Loucy (cell line): ENCODE measurements around the gene SQSTM1.

ENCODE experiments used
- H2AFZ ChIP-seq: fragments of 200-600 bp; sonication (generic); 2 replicates; pipeline ENCODE4 v1.6.0; 2016; ENCODE audit warnings: antibody characterized with exemption, mild to moderate bottlenecking, low read length, moderate library complexity
- H3F3A ChIP-seq: fragments of 200-600 bp; 2 replicates; pipeline ENCODE4 v1.6.0; 2016; ENCODE audit warnings: antibody characterized with exemption, low read depth, mild to moderate bottlenecking
- H3K27me3 ChIP-seq: fragments of 200-600 bp; sonication (generic); 2 replicates; pipeline ENCODE4 v1.6.1; 2014; ENCODE audit warnings: low read length, mild to moderate bottlenecking; ENCODE audit not compliant: insufficient read depth, poor library complexity, severe bottlenecking
- H3K36me3 ChIP-seq: fragments of 200-600 bp; sonication (generic); 2 replicates; pipeline ENCODE4 v1.6.1; 2016; ENCODE audit warnings: low read length; ENCODE audit not compliant: insufficient read depth
- H3K4me1 ChIP-seq: fragments of 200-600 bp; sonication (generic); 2 replicates; pipeline ENCODE4 v1.5.1; 2014; ENCODE audit warnings: low read length, mild to moderate bottlenecking; ENCODE audit not compliant: insufficient read depth, poor library complexity, severe bottlenecking
- H3K4me2 ChIP-seq: fragments of 200-600 bp; sonication (generic); 2 replicates; pipeline ENCODE4 v1.6.0; 2014; ENCODE audit warnings: antibody characterized with exemption, low read length, low read depth, mild to moderate bottlenecking; ENCODE audit not compliant: poor library complexity, severe bottlenecking
- H3K4me3 ChIP-seq: fragments of 200-600 bp; sonication (generic); 2 replicates; pipeline ENCODE4 v1.5.1; 2014; ENCODE audit warnings: low read length, mild to moderate bottlenecking, mixed read lengths; ENCODE audit not compliant: poor library complexity, severe bottlenecking
- H3K79me2 ChIP-seq: fragments of 200-600 bp; sonication (generic); 2 replicates; pipeline ENCODE4 v1.6.1; 2014; ENCODE audit warnings: low read length; ENCODE audit not compliant: insufficient read depth
- H3K9ac ChIP-seq: fragments of 200-600 bp; sonication (generic); 2 replicates; pipeline ENCODE4 v1.6.0; 2014; ENCODE audit warnings: mild to moderate bottlenecking, low read depth, low read length, moderate library complexity; ENCODE audit not compliant: poor library complexity, severe bottlenecking
- H3K9me2 ChIP-seq: fragments of 200-600 bp; sonication (generic); replicated peaks from 2 replicates; pipeline ENCODE4 v1.6.1; 2016; ENCODE audit warnings: low read depth, low read length, mixed read lengths
- H3K9me3 ChIP-seq: fragments of 200-600 bp; sonication (generic); 2 replicates; pipeline ENCODE4 v1.6.1; 2014; ENCODE audit warnings: mild to moderate bottlenecking, antibody characterized with exemption, low read length, low read depth; ENCODE audit not compliant: insufficient read depth
- H4K20me1 ChIP-seq: fragments of 200-600 bp; sonication (generic); 2 replicates; pipeline ENCODE4 v1.6.0; 2014; ENCODE audit warnings: antibody characterized with exemption, low read length, mild to moderate bottlenecking; ENCODE audit not compliant: insufficient read depth, poor library complexity, severe bottlenecking
- EZH2phosphoT487 ChIP-seq: fragments of 200-600 bp; IDR thresholded peaks from 2 replicates; pipeline ENCODE4 v1.6.1; 2018; ENCODE audit warnings: antibody characterized with exemption, mild to moderate bottlenecking, moderate library complexity, borderline replicate concordance
- TF ChIP-seq, protein P1 (sequence below): fragments of 200-600 bp; sonication (generic); conservative IDR thresholded peaks from 2 replicates; pipeline ENCODE4 v1.5.1; 2014; ENCODE audit warnings: mild to moderate bottlenecking, antibody characterized with exemption, low read length

Gene SQSTM1

DNA sequence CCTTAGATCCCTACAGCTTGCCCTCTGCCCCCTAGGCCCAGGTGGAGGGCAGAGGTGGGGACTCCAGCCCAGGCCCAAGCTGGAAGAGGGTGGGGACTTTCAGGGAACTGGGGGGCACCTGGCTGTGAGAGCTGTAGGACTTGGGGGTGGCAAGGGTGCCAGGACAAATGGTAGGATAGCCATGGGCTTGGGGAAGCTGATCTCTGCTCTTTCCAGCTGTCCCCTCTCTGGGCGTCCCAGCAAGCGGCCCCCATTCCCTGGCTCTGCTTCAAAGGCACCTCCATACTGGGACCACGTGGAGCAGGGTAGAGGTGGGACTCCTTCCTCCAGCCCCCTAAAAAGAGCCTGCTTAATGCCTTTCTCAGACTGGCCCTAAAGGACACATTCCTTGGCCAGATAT, 26.5 kb upstream of the SQSTM1 start:
- H3K79me2 ChIP-seq = no peaks in the 10 kb centered on the region
- H3K4me1 ChIP-seq = peaks cover 21% of the 10 kb centered on the region
- no peak for TF ChIP-seq EZH2phosphoT487
- TF ChIP-seq, protein P1, sequence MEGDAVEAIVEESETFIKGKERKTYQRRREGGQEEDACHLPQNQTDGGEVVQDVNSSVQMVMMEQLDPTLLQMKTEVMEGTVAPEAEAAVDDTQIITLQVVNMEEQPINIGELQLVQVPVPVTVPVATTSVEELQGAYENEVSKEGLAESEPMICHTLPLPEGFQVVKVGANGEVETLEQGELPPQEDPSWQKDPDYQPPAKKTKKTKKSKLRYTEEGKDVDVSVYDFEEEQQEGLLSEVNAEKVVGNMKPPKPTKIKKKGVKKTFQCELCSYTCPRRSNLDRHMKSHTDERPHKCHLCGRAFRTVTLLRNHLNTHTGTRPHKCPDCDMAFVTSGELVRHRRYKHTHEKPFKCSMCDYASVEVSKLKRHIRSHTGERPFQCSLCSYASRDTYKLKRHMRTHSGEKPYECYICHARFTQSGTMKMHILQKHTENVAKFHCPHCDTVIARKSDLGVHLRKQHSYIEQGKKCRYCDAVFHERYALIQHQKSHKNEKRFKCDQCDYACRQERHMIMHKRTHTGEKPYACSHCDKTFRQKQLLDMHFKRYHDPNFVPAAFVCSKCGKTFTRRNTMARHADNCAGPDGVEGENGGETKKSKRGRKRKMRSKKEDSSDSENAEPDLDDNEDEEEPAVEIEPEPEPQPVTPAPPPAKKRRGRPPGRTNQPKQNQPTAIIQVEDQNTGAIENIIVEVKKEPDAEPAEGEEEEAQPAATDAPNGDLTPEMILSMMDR = no peak
- H3K27me3 ChIP-seq = no peaks in the 10 kb centered on the region
- no peaks in the 10 kb centered on the region for H4K20me1 ChIP-seq
- no peaks in the 10 kb centered on the region for H3F3A ChIP-seq
- no peak overlapping the region for H2AFZ ChIP-seq
- peak overlapping the region; percentile 63 for H3K4me3 ChIP-seq
- peak overlapping the region; percentile 66 for H3K9ac ChIP-seq
- H3K9me3 ChIP-seq = no peaks in the 10 kb centered on the region
- H3K36me3 ChIP-seq = no peaks in the 10 kb centered on the region
- H3K9me2 ChIP-seq = no peaks in the 10 kb centered on the region
- peak overlapping the region; percentile 83 for H3K4me2 ChIP-seq

DNA sequence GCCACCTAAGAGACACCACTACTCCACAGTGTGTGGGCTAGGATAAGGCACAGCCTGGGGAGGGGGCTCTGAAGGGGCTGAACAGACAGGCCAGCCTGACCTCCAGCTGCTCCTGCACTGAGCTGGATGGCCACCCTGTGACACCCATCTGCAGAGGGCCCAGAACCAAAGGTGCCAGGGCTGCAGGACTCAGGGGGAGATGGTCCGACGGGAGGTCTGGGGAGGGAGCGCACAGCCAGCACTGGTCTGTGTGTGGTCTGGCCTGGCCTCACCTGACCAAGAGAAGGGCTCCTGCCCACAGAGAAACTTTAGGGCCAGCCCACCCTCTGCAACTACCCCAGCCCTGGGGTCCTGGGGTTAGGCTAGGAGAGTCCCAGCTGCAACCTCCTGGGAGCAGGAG, 26.1 kb upstream of the SQSTM1 start:
- Histone ChIP-seq H3K4me3 (peak overlapping the region; percentile 63), H3K9me2 (no peaks in the 10 kb centered on the region), H3K4me2 (peak overlapping the region; percentile 83), H3F3A (no peaks in the 10 kb centered on the region), H3K4me1 (peaks cover 21% of the 10 kb centered on the region), H4K20me1 (no peaks in the 10 kb centered on the region), H3K27me3 (no peaks in the 10 kb centered on the region), H2AFZ (no peak overlapping the region), H3K9ac (peak overlapping the region; percentile 66), H3K79me2 (no peaks in the 10 kb centered on the region), H3K9me3 (no peaks in the 10 kb centered on the region), H3K36me3 (peaks cover 1% of the 10 kb centered on the region; the same call in 1 of the 2 replicates)
- no peak for TF ChIP-seq EZH2phosphoT487
- TF ChIP-seq, protein P1 = no peak

DNA sequence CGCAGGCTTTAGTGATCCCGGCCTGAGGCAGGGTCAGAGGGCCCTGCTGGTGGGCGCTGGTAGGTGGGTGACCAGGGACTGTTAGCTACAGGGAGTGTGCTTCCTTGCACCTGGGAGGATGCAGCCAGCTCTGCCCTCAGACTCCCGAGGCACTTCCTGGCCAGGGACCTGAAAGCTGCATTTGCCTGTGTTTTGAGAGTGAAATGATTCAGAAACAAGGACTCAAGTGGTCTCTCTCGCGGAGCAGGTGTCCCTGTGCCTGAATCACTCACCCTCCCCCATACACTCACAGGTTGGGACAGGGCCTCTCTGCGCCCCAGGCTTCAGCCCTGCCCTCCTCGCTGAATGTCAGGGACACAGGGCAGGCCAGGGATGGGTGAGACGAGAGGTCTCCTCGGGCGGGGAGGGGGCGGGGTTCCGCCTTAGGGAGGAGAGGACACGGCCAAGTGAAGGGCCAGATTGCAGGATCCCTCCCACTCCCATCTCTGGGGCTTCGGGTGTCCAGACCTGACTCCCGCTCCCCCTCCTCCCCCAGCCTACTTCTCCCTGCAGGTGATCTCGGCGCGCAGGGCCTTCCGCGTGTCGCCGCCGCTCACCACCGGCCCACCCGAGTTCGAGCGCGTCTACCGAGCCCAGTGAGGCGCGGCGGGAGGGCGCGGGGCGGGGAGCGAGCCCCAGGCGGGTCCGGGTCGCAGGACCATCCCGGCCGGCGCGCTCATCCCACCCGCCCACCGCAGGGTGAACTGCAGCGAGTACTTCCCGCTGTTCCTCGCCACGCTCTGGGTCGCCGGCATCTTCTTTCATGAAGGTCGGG, 25.4 kb upstream of the SQSTM1 start:
- no peaks in the 10 kb centered on the region for H3K79me2 ChIP-seq
- no peaks in the 10 kb centered on the region for H3K27me3 ChIP-seq
- no peaks in the 10 kb centered on the region for H3K9me2 ChIP-seq
- no peaks in the 10 kb centered on the region for H3F3A ChIP-seq
- H4K20me1 ChIP-seq = no peaks in the 10 kb centered on the region
- peaks cover 21% of the 10 kb centered on the region for H3K4me1 ChIP-seq
- peak overlapping the region; percentile 66 for H3K4me3 ChIP-seq
- TF ChIP-seq EZH2phosphoT487 = no peak
- TF ChIP-seq, protein P1 = no peak
- peak overlapping the region; percentile 83 for H3K4me2 ChIP-seq
- no peak overlapping the region for H2AFZ ChIP-seq
- peaks cover 6% of the 10 kb centered on the region; the same call in 1 of the 2 replicates for H3K36me3 ChIP-seq
- H3K9ac ChIP-seq = no peak overlapping the region
- H3K9me3 ChIP-seq = no peaks in the 10 kb centered on the region
